Prostate gland (tissue), 2 donors: ENCODE results near the gene GATB. TPM values are rescaled to one million over a fixed set of nuclear protein-coding genes. Genes with fewer than 3 reads are reported as not detected.

Source experiments
- DNase-seq: peaks from one replicate; pipeline ENCODE4 v3.0.0-alpha.2; 2019; ENCODE audit warnings: low spot score
- H3K27ac ChIP-seq, 2 donors: fragments of 200-600 bp; sonication (generic); 2 replicates each; pipeline ENCODE4 v1.5.1; 2017 to 2019
- H3K27me3 ChIP-seq: fragments of 200-600 bp; sonication (generic); replicated peaks from 2 replicates; pipeline ENCODE4 v1.5.1; 2019; ENCODE audit not compliant: insufficient read depth
- H3K36me3 ChIP-seq, 2 donors: fragments of 200-600 bp; sonication (generic); 1 replicate in 1 of 2; 2 replicates in 1 of 2; pipeline versions ENCODE4 v1.5.1 to v1.8.1; 2017 to 2019
- H3K4me1 ChIP-seq: fragments of 200-600 bp; sonication (generic); replicated peaks from 2 replicates; pipeline ENCODE4 v1.5.1; 2019
- H3K4me3 ChIP-seq, 2 donors: fragments of 200-600 bp; sonication (generic); 2 replicates each; pipeline ENCODE4 v1.5.1; 2017 to 2019
- H3K9me3 ChIP-seq: fragments of 200-600 bp; sonication (generic); 2 replicates; pipeline ENCODE4 v1.5.1; 2017
- CTCF ChIP-seq, 4 experiments: fragments of 200-600 bp in 2 of 4; fragments of 450-650 bp in 2 of 4; sonication (generic) in 2 of 4; IDR thresholded peaks; 1 replicate in 3 of 4; 2 replicates in 1 of 4; pipeline ENCODE4 v1.5.1; 2016 to 2019; ENCODE audit warnings: antibody characterized with exemption in 4 of 4, mild to moderate bottlenecking in 2 of 4, moderate library complexity in 2 of 4
- POLR2A ChIP-seq: fragments of 450-650 bp; IDR thresholded peaks from one replicate; pipeline ENCODE4 v1.6.1; 2016; ENCODE audit warnings: antibody characterized with exemption, mild to moderate bottlenecking
- POLR2AphosphoS5 ChIP-seq: sonication (generic); formaldehyde crosslinking; IDR thresholded peaks from one replicate; pipeline ENCODE4 v1.6.1; 2017; ENCODE audit warnings: antibody characterized with exemption
- WGBS: methylation state at CpG from one replicate; pipeline ENCODE4 v1.1.5; 2018; 5-methylcytosine and 5-hydroxymethylcytosine counted together
- intact Hi-C: fragments of 100-400 bp; cut with DNase I; formaldehyde crosslinking; loops from one replicate; pipeline ENCODE4 v1.14.2; 2022
- total RNA-seq, 2 donors: library from RNA; depleted of rRNA; stranded (reverse); fragments of >200 nt; gene quantifications; one replicate each; pipeline ENCODE4 v1.1.0, GENCODE V29; 2016

The GATB gene
- total RNA-seq, 2 donors from 2014 or later: 15.8 to 38.7 TPM

GRCh38 chr4:151691639-151692442 is 69.0 kb downstream of the GATB start:
- Histone ChIP-seq H3K4me1 (peaks cover 19% of the 10 kb centered on the region), H3K27ac (peak overlapping the region; percentile 28 to 62)
- peak; percentile 80 for TF ChIP-seq POLR2AphosphoS5
- no peak for TF ChIP-seq POLR2A
- no peak for TF ChIP-seq CTCF (IDR thresholded peaks at IDR 0.05)

GRCh38 chr4:151690876-151691275 is 69.9 kb downstream of the GATB start:
- WGBS: 41% methylated on average over 4 of the region's 4 CpGs
- H3K27me3 ChIP-seq: no peaks in the 10 kb centered on the region
- no peak overlapping the region for H3K4me3 ChIP-seq
- intact Hi-C loops: no loop called here
- no peaks in the 10 kb centered on the region for H3K9me3 ChIP-seq
- H3K4me1 ChIP-seq: peaks cover 19% of the 10 kb centered on the region
- DNase-seq: no peak
- TF ChIP-seq CTCF (IDR thresholded peaks at IDR 0.05): no peak
- TF ChIP-seq POLR2AphosphoS5: no peak
- TF ChIP-seq POLR2A: no peak
- H3K27ac ChIP-seq: peak overlapping the region in 1 of 2 donors; percentile 28
- no peaks in the 10 kb centered on the region for H3K36me3 ChIP-seq

More at GRCh38 chr4:151691639-151692442, 69.0 kb downstream of the GATB start:
- 46% methylated on average over 14 of the region's 14 CpGs for WGBS
- intact Hi-C loops: no loop called here
- no peak overlapping the region for H3K4me3 ChIP-seq
- peak; percentile 70 for DNase-seq
- no peaks in the 10 kb centered on the region for H3K9me3 ChIP-seq
- no peaks in the 10 kb centered on the region for H3K27me3 ChIP-seq
- H3K36me3 ChIP-seq: no peaks in the 10 kb centered on the region

GRCh38 chr4:151690164-151690870 is 70.5 kb downstream of the GATB start:
- Histone ChIP-seq H3K4me3 (no peak overlapping the region), H3K27ac (peak overlapping the region in 1 of 2 donors; percentile 28), H3K9me3 (no peaks in the 10 kb centered on the region), H3K4me1 (peaks cover 19% of the 10 kb centered on the region), H3K36me3 (no peaks in the 10 kb centered on the region), H3K27me3 (no peaks in the 10 kb centered on the region)
- intact Hi-C loops: no loop called here
- no peak for DNase-seq
- WGBS: 6% methylated on average over 4 of the region's 4 CpGs
- no peak for TF ChIP-seq CTCF (IDR thresholded peaks at IDR 0.05)
- no peak for TF ChIP-seq POLR2AphosphoS5
- TF ChIP-seq POLR2A: no peak

- no peak overlapping the region for H3K4me3 ChIP-seq
- TF ChIP-seq POLR2AphosphoS5: no peak
- 85% methylated on average over 10 of the region's 10 CpGs for WGBS
- H3K27me3 ChIP-seq: no peaks in the 10 kb centered on the region
- peaks cover 19% of the 10 kb centered on the region for H3K4me1 ChIP-seq
- intact Hi-C loops: no loop called here
- H3K9me3 ChIP-seq: no peaks in the 10 kb centered on the region
- peak overlapping the region in 1 of 2 donors; percentile 39 for H3K27ac ChIP-seq
- H3K36me3 ChIP-seq: no peaks in the 10 kb centered on the region
- no peak for DNase-seq
Observed at GRCh38 chr4:151689211-151689991, 71.4 kb downstream of the GATB start.

GRCh38 chr4:151688785-151689043 is 72.1 kb downstream of the GATB start:
- no peak for DNase-seq
- no peak for TF ChIP-seq POLR2A
- TF ChIP-seq POLR2AphosphoS5: no peak
- no peak for TF ChIP-seq CTCF (IDR thresholded peaks at IDR 0.05)
- Histone ChIP-seq H3K4me3 (no peak overlapping the region), H3K27ac (peak overlapping the region in 1 of 2 donors; percentile 39), H3K4me1 (peaks cover 19% of the 10 kb centered on the region), H3K9me3 (no peaks in the 10 kb centered on the region), H3K36me3 (no peaks in the 10 kb centered on the region), H3K27me3 (no peaks in the 10 kb centered on the region)
- intact Hi-C loops: no loop called here
